ENCODE measurements around the gene PLA2G4D.

Gene PLA2G4D

GRCh38 chr15:42060797-42061196 lies 33.6 kb downstream of the PLA2G4D start:
- no peak for TF ChIP-seq CTCF (conservative IDR thresholded peaks at IDR 0.05; ENCODE audit: low read depth, low read length)
- no peak for DNase-seq (ENCODE audit: low read depth)
- H3K4me3 ChIP-seq (ENCODE audit: low read length), result no peak overlapping the region

- no peak for TF ChIP-seq CTCF (conservative IDR thresholded peaks at IDR 0.05; ENCODE audit: low read depth, low read length)
- DNase-seq (ENCODE audit: low read depth), result no peak
- H3K4me3 ChIP-seq (ENCODE audit: low read length), result no peak overlapping the region
These were observed 33.9 kb downstream of the PLA2G4D start for GRCh38 chr15:42060477-42060763.

DNA sequence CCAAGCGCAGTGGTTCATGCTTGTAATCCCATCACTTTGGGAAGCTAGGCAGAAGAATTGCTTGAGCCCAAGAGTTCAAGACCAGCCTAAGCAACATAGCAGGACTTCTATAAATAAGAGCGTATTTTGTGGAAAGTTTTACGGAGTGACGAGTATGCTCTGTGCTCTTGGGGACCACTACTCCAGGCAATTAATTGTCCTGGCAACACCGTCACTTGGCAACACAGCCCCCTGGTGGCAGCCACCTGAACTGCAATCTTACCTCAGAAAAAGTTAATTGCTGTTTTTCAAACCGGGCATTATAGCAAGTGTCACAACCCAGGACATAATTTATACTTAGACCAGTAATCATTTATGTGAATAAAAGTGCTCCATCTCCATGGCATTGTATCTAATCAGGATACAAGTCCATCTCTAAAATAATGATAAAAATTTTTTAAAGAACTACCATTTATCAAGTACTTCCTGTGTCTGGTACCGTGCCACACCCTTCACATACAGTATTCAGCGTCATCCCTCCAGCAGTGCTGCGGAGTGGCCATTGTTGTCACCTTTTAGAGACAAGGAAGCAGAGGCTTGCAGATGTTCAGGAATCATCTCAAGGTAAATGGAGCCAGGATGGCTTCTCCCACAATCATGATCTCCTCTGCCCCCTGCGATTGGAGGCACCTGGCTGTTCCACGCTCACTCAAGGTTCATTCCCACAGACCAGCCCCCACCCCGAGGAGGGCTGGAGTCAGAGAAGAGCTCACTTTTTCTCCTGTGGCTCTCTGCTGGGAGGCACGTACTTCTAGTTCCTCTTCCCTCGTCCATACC lies 34.5 kb downstream of the PLA2G4D start:
- H3K4me3 ChIP-seq (ENCODE audit: low read length), result no peak overlapping the region
- TF ChIP-seq CTCF (conservative IDR thresholded peaks at IDR 0.05; ENCODE audit: low read depth, low read length), result peak; percentile 95
- no peak for DNase-seq (ENCODE audit: low read depth)

GRCh38 chr15:42058791-42059190 lies 35.6 kb downstream of the PLA2G4D start:
- no peak overlapping the region for H3K4me3 ChIP-seq (ENCODE audit: low read length)
- DNase-seq (ENCODE audit: low read depth), result no peak
- TF ChIP-seq CTCF (conservative IDR thresholded peaks at IDR 0.05; ENCODE audit: low read depth, low read length), result no peak

GRCh38 chr15:42057799-42058646 lies 36.3 kb downstream of the PLA2G4D start:
- no peak for DNase-seq (ENCODE audit: low read depth)
- no peak for TF ChIP-seq CTCF (conservative IDR thresholded peaks at IDR 0.05; ENCODE audit: low read depth, low read length)
- H3K4me3 ChIP-seq (ENCODE audit: low read length), result no peak overlapping the region

- peak overlapping the region; percentile 16 for H3K4me3 ChIP-seq (ENCODE audit: low read length)
- peak; percentile 59 for DNase-seq (ENCODE audit: low read depth)
- TF ChIP-seq CTCF (conservative IDR thresholded peaks at IDR 0.05; ENCODE audit: low read depth, low read length), result peak; percentile 67
These were observed 37.2 kb downstream of the PLA2G4D start for GRCh38 chr15:42056934-42057798.

All from retinal pigment epithelial cell (primary cell).